Non-pigmented ciliary epithelial cell (primary cell): ENCODE results near the gene SRL.
"Not testable (repeated sequence)": the region's sequence is repeated elsewhere in the genome, so short reads cannot be mapped to it uniquely, and the experiment has no call there.

ENCODE experiments used
- DNase-seq: peaks from one replicate; pipeline ENCODE4 v3.0.0-alpha.2; 2010; ENCODE audit warnings: low read depth

The SRL gene

DNA sequence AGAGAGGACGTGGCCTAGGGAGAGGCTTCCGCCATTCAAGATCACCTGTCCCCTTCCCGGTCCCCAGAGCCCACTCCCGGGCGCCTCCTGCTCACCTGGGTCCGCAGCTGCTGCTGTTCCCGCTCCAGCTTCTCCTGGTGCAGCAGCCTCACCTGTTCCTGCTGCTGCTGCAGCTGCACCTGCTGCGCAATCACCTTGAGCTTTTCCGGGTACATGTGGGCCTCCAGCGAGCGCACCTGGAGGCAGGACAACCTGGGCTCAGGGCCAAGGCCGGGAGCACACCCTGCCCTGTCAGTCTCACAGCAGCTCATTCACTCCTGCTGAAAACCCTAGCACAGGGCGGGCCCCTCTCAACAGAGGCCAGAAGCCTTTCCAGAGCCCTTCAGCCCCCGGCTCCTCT lies 18.5 kb upstream of the SRL start:
- DNase-seq: no peak

DNA sequence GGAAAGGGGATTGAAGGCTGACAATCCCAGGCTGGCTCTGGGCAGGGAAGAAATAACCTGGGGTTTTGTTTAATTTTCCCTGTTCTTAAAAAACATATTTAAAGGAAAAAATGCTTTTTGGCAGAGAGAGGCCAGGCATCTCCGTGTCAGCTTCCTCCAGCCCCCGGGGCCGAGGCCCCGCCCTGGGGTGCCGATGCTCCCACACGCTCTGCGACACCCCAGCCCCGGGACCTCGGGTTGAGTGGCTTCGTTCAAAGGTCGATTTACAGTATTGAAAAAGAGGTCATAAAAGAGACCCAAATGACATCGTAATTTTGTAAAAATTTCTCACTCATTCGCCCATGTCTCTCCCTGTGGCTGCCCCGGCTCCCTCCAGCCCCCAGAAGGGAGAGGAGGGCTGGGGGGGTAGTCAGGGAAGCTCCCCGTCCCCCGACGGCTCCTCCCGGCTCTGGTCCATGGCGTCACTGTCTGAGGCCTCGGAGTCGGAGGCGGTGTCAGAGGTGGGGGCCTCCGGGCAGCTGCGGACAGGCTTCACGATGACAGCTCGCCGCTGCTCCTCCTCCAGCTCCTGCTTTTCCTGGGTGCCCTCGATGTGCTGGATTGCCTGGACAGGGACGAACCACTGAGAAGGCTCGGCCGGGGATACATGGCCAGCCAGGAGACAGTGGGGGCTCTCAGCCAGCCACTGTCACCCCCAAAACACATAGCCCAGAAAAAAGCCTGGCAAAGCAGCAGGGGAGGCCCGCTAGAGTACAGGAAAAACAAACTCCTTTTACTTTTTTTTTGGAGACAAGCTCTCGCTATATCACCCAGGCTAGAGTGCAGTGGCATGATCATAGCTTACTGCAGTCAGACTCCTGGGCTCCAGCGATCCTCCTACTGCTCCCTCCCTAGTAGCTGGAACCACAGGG lies 16.0 kb upstream of the SRL start:
- DNase-seq: no peak

DNA sequence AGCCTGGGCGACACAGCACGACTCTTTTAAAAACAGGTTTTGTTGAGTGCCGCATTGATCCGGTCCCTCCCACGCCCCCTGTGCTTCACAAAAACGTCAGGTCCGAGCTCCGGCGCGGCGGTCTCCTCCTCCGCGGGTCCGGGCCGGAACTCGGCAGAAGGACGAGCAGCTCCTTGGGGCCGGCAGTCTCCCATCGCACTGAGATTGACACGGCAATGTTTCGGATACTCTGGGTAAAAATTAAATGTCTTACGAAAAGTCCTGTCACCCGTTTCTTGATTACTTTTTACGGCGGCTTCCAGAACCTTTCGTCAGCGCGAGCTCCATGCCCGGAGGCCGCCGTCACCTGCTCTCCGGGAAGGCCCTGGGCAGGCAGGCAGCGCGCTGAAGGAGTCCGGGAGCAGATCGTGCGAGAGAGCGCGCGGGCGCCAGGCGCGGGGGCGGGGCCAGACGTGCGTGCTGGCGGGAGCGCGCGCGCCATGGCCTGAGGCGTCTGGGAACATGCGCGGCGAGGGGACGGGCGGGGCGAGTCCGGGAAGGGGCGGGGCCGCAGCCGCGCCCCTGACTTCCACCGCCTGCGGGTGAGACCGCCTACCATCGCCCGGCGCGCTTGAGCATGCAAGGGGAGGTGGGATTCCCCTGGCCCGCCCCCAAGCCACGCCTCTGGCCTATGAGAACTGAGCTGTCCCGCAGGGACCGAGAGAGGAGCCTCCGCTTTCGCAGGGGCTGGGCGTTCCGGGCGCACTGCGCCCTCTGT lies 11.7 kb upstream of the SRL start:
- peak; percentile 93 for DNase-seq

DNA sequence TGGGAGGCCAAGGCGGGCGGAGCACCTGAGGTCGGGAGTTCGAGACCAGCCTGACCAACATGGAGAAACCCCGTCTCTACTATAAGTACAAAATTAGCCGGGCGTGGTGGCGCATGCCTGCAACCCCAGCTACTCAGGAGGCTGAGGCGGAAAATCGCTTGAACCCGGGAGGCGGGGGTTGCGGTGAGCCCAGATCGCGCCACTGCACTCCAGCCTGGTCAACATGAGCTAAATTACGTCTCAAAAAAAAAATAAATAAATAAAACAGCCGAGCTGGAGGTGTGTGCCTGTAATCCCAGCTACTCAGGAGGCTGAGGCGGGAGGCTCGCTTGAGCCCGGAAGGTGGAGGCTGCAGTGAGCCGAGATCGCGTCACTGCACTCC lies 11.1 kb upstream of the SRL start:
- not testable (repeated sequence) for DNase-seq

DNA sequence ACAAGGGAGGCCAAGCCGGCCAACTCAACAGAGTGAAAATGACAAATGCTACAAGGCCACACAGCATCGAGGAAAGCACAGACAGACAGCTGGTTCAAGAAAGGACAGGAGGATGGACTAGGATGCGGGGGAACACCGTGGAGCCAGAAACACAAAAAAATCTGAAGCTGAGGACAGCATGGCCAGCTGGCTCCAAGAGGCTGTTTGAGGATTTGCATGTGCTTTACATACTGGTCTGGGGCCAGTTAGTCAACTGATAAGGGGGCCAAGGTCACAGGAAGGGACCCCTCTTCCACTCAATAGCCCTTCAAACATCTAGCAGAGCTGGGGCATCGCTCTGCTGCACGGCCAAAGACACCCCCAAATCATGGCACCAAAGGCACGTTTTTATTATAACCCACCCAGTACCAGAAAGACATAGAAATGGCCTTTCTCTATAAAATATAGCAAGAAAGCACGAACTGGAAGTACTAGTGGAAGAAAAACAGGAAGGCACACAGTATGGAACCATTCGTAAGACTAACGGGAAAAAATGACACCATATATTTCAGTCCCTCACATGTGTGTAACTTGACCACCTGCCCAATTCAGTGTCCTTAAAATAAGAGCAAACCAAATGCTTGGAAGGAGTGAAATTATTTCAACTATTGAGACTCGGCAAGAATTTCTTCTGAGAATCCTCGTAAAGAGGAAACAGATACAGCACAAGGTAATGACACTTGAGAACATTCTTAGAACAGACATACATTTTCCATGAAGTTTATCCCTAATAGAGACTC lies 7.8 kb upstream of the SRL start:
- DNase-seq: no peak

DNA sequence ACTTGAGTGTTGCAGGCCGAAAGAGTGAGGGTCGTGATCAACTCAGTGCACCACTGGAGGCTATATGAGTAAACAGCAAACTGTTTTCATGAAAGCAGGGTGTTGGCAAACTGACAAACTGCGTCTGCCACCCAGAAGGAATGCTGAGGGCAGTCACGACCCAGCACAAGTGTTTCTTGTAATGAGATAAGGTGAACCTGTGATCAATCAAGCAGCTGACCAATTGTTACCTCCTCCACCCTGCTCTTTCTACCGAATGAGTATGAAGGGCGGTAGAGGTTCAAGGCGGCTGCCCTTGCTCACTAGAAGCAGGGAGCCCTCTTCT lies 5.5 kb upstream of the SRL start:
- DNase-seq: no peak

DNA sequence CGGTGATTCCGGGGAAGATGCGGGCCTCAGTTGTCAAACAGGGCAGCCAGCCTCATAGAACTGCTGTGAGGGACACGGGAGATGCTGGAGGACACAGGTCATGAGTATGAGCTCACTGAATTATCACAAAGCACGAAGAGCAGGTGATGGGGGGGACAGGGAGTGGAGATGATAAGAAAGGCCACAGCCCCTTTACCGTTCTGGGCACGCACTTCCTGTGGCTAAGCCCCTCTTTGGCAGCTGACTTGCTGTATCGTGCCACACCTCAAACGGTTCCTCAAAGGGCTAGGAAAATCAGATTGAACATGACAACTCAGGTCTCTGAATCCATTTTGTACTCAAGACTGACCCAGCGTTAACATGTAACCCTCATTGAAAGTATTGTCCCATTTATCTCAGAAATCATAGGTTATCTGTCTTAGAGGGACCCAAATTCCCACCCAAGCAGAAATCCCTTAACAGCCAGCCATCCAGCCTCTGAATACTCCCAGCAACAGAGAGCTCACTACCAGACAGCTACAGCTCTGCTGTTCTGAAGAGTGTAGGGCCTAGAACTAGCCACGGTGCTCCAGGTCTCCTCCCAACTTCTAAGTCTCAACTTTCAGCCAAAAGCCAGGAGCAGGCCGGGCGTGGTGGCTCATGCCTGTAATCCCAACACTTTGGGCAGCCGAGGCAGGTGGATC lies 5.0 kb upstream of the SRL start:
- DNase-seq: no peak

DNA sequence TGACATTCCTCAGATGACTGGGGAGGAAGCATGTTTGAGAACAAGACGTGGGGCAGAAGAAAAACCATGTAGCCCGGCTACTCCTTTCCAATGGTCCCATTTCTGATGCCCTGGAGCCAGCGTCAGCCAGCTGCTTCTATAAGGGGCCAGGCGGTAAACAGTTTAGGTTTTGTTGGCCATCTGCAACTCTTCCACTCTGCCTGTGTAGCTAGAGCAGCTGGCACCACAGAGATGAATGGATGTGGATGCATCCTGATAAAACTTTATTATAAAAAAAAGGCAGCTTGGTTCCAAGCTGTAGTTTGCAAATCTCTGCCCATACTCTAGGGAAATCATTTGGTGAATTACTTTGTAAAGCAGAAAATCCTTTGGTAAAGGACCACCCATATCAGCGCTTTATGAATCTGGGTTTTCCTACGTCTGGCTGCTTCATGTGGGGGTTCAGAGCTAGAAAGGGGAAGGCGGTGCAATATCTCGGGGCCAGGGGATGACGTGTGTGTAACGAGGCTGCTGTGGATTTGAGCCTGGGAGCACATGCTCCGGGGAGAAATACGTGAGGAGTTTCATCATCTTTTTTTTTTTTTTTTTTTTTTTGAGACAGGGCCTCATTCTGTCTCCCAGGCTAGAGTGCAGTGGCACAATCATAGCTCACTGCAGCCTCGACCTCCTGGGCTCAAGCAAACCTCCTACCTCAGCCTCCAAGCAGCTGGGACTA lies 3.4 kb upstream of the SRL start:
- DNase-seq: no peak

DNA sequence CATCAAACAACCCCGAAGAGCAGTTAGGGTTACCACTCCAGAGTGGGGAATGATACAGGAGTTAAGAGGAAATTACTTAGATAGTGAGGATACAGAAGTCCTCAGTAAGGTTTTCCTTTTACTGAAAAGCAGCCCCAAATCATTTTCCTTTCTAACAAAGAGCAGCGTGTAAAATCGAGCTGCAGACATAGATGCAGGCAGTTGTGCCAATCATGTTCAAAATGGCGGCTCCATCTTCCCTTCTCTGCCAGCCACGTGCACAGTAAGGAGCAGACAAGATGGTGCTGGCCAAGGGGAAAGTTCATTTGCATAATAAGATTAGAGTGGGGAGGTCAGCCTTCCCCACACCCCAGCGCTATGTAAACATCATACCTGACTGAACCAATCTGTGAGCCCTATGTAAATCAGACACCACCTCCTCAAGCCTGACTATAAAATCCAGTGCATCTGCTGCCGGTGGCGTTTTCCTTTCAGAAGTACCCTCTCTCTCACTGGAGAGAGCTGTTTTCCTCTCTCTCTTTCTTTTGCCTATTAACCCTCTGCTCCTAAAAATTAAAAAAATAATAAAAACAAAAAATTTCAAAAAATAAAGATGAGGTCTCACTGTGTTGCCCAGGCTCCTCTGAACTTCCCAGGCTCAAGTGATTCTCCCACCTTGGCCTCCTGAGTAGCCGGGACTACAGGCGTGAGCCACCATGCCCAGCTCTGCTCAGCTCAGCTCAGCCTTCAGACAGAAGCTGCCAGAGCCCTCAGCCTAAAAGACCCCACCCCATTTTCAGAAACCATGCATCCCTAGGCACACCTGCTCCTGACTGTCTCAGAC lies 2.6 kb upstream of the SRL start:
- no peak for DNase-seq

DNA sequence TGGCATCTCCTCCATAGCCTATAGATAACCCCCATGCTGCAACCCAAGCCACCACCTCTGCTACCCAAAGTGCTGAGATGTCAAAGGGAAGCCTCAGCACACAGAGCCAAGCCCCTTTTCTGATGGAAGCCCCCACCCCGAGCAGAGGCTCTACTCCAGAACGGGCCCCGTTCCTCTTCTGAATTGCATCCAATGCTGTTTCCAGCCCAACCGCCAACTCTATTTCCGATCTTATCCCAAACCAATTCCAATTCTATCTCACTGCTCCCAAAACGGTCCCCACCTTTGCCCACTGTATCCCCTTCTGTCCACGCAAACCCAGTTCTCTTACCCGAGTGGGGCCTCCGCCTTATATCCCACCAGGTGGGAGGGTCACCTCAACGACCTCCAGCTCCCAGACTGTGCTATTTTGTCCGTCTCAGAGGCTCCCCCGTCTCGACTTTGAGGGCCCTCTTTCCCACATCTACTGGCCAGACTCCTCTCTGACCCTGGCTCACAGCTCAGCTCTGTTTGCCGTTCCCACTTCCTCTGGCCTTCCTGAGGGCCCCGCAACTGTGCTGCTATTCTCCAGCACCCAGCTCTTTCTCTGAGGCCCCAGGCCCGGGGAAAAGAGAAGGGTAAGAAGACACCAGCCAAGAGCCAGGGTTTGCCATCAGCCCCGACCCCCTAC lies 487 bp downstream of the SRL start:
- no peak for DNase-seq

DNA sequence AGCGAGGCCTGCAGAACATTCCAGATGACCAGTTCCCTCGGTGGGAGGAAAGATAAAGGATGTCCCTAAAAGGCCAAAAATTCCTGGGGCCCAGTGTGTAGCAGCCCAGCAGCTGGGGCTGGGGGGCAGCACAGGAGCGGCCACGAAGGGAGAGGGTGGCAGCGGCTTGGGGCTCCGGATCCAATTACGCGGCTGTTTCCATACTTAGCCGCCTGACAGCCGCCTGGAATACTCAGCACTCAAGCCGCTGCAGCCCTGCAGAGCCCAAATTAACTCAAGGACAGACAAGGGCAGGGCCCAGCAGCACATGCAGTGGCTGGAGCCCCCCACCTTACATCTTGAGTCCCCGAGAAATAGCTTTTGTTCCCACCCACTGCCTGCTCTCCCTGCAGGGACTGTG lies 1.3 kb downstream of the SRL start:
- no peak for DNase-seq

DNA sequence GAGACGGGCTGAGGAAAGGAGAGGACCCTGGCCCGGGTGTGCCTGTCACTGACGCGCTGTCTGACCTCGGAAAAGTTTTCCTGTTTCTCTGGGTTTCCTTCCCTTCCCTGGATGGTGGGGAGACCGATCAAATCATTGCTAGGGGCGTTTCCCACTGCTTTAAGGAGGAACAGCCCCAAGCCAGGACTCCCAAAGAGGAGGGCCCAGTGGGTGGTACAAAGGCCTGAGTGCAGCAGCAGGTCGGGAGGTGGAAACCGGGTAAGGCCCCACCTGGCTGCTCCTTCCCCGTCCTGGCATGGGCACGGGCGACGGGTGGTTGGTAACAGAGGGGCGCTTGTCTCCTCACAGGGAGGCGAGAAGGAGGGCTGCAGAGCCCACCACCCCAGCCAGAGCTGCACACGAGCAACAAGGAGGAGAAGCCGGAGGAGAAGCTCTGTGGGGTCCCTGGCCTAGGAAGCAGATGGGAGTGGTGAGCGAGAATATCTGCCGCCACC lies 2.2 kb downstream of the SRL start:
- no peak for DNase-seq

DNA sequence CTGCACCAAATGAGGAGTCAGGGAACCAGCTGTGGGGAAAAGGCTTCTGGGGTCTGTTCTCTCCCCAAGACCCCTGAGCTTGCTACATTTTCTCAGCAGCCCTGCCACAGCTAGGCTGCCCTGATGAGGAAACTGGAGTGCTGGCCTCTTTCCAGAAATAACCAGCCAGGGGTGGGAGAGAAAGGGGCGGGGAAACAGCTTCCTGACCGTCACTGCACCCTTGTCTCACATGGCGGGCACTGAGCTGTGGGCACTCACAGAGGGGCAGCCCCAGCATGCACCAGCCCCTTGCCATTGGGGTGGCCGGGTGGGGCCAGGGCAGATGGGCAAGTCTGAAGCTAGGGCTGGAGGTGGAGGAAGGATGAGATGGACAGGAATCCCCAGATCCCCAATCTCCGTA lies 2.9 kb downstream of the SRL start:
- no peak for DNase-seq

DNA sequence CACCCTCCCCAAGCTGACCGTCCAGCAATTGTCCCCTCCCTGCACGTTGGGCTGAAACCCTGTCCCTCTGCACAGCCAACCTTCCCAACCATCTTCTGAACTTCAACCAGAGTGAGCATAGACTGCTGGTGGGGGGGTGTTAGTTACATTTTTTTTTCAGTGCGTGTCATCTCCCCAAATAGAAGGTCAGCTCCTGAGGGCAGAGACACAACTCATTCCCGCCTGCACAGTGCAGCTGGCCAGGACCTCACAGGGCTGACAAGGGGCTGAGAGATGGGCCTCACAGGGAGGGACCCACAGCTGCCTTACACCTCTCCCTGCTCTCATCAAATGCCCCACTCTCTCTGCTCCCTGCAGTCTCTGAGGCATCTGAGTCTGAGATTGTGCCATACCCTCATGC lies 8.4 kb downstream of the SRL start:
- no peak for DNase-seq

DNA sequence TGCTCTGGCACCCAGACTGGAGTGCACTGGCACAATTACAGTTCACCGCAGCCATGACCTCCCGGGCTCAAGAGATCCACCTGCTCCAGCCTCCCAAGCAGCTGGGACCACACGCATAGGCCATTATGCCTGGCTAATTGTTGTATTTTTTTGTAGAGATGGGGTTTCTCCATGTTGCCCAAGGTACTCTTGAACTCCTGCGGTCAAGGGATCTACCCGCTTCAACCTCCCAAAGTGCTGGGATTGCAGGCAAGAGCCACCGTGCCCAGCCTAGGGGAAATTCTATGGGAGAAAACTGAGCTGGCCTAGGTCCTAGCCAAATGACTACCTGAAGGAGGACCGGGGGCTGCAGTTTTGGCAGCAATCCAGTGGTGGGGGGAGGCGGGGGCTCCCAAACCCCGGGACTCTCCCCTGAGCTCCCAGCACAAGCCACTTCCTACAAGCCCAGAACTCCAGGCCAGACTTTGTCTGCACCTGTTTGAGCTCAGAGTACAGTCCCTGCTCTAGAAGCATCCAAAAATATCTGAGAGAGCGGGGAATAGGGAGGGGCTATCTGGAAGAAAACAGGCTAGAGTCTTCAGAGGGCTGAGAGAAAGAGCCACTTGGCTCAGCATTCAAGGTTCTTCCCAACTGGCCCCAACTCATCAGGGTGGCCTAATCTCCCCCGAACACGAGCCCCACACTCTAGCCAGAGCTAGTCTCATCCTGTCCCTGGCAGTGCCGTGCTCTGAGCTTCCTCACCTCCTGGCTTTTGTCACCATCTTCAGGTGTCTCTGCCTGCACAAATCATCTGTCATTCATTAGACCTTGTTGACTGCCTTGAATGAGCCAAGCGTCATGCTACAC lies 9.1 kb downstream of the SRL start:
- DNase-seq: no peak

DNA sequence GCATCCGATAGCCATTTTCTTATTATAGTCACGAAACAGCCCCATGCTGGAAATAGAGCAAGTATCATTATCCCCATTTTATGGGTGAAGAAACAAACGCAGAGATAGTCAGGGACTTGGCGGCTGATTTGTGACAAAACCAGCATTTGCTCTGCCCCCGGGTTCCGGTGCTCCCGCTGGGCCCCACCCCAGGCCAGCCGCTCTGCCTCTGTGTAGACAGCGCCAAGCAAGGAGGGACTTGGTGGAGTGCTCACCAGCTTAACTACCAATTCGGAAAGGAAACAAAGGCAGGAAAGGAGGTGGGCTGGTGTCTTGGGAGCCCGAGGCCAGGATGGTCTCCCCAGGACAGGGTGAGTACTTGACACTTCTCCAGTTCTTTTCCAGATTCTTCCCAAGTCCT lies 10.0 kb downstream of the SRL start:
- DNase-seq: no peak

DNA sequence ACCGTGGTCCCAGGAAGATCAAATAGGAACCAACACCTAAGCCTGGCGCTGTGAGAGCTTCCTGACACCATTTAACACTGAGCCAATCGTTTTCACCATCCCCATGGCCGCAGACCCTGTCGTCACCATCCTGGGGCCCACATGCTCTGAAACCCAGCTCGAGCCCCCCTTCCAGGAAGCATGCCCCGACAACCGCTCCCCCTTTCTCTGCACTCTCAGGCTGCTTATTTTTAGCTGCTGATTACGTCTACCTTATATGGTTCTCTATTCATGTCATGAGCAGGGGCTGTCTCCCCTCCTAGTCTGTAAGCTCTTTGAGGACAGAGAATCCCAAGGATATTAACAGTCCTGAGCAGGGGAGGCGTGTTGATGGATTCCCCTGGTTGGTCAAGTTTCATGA lies 10.5 kb downstream of the SRL start:
- DNase-seq: no peak

DNA sequence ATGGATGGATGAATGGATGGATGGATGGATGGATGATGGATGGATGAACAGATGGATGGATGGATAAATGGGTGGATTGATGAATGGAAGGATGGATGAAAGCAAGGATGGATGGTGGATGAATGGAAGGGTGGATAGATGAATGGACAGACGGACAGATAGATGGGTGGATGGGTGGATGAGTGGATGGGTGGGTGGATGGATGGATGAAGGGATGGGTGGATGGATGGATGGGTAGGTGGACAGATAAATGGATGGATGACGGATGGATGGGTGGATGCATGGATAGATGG lies 14.9 kb downstream of the SRL start:
- no peak for DNase-seq
